ENCODE measurements around the gene MSI2.

DNA sequence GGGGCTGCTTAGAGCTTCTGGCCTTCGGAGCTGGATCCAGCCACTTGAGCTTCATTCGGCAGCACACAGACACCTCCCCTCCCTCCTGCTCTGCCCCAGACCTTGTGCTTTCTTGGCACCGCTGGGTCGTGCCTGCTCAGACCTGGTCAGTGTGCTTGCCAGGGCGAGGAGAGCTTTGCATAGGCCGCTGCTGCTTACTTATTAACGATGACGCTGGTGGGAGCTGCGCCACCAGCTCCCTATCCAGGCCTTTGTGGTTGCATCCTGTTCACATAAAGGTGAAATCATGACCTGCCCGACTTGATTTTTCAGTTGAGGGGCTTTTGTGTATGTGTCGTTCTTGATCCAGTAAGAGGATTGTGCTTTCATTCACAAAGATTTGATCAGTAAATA is 101.1 kb downstream of the MSI2 start:
- TF ChIP-seq, protein P1, sequence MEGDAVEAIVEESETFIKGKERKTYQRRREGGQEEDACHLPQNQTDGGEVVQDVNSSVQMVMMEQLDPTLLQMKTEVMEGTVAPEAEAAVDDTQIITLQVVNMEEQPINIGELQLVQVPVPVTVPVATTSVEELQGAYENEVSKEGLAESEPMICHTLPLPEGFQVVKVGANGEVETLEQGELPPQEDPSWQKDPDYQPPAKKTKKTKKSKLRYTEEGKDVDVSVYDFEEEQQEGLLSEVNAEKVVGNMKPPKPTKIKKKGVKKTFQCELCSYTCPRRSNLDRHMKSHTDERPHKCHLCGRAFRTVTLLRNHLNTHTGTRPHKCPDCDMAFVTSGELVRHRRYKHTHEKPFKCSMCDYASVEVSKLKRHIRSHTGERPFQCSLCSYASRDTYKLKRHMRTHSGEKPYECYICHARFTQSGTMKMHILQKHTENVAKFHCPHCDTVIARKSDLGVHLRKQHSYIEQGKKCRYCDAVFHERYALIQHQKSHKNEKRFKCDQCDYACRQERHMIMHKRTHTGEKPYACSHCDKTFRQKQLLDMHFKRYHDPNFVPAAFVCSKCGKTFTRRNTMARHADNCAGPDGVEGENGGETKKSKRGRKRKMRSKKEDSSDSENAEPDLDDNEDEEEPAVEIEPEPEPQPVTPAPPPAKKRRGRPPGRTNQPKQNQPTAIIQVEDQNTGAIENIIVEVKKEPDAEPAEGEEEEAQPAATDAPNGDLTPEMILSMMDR (IDR thresholded peaks at IDR 0.05; ENCODE audit: insufficient read depth, low read length, poor library complexity, severe bottlenecking), result no peak
- TF ChIP-seq EZH2phosphoT487 (conservative IDR thresholded peaks at IDR 0.05; ENCODE audit: low read length), result no peak

Data from SU-DHL-6 (cell line).